Tibial nerve (tissue), 4 donors: ENCODE results near the gene KAZN. TPM values are rescaled to one million over a fixed set of nuclear protein-coding genes. Genes with fewer than 3 reads are reported as not detected.

Experiments used
- DNase-seq, 2 donors: peaks; one replicate each; pipeline ENCODE4 v3.0.0-alpha.2; 2019; ENCODE audit warnings: low spot score in 2 of 2
- H3K27ac ChIP-seq, 4 donors: fragments of 200-600 bp; sonication (generic) in 3 of 4; one replicate each; pipeline ENCODE4 v1.5.1; 2017 to 2019; ENCODE audit warnings: mild to moderate bottlenecking in 1 of 4
- H3K27me3 ChIP-seq, 2 donors: fragments of 200-600 bp; sonication (generic) in 1 of 2; one replicate each; pipeline versions ENCODE4 v1.5.1 to v1.6.0; 2017 to 2019
- H3K36me3 ChIP-seq, 3 donors: fragments of 200-600 bp; sonication (generic); one replicate each; pipeline ENCODE4 v1.5.1; 2018 to 2019
- H3K4me1 ChIP-seq, 4 donors: fragments of 200-600 bp; sonication (generic) in 3 of 4; one replicate each; pipeline ENCODE4 v1.5.1; 2017 to 2019
- H3K4me3 ChIP-seq, 4 donors: fragments of 200-600 bp; sonication (generic) in 3 of 4; one replicate each; pipeline ENCODE4 v1.5.1; 2017 to 2019; ENCODE audit warnings: mild to moderate bottlenecking in 1 of 4, moderate library complexity in 1 of 4
- H3K9me3 ChIP-seq, 4 donors: fragments of 200-600 bp; sonication (generic) in 3 of 4; one replicate each; pipeline ENCODE4 v1.5.1; 2017 to 2019
- CTCF ChIP-seq, 5 experiments: fragments of 200-600 bp in 3 of 5; fragments of 450-650 bp in 2 of 5; sonication (generic) in 3 of 5; IDR thresholded peaks; one replicate each; pipeline ENCODE4 v1.5.1; 2016 to 2019; ENCODE audit warnings: antibody characterized with exemption in 5 of 5, mild to moderate bottlenecking in 3 of 5, moderate library complexity in 2 of 5
- EP300 ChIP-seq, 2 donors: sonication (generic); formaldehyde crosslinking; IDR thresholded peaks; one replicate each; pipeline ENCODE4 v1.6.1; 2017; ENCODE audit warnings: antibody characterized with exemption in 2 of 2, mild to moderate bottlenecking in 1 of 2
- POLR2A ChIP-seq, 2 donors: fragments of 450-650 bp; IDR thresholded peaks; one replicate each; pipeline ENCODE4 v1.6.1; 2017; ENCODE audit warnings: antibody characterized with exemption in 2 of 2, mild to moderate bottlenecking in 2 of 2, moderate library complexity in 2 of 2
- WGBS, 2 donors: methylation state at CpG; one replicate each; pipeline ENCODE4 v1.1.5; 2018; 5-methylcytosine and 5-hydroxymethylcytosine counted together
- total RNA-seq, 4 donors: library from RNA; depleted of rRNA; stranded (reverse); fragments of >200 nt; gene quantifications; one replicate each; pipeline ENCODE4 v1.1.0, GENCODE V29; 2016

Gene KAZN
- total RNA-seq, 4 donors from 2014 or later: 16.0 to 29.2 (median 22.2) TPM

DNA sequence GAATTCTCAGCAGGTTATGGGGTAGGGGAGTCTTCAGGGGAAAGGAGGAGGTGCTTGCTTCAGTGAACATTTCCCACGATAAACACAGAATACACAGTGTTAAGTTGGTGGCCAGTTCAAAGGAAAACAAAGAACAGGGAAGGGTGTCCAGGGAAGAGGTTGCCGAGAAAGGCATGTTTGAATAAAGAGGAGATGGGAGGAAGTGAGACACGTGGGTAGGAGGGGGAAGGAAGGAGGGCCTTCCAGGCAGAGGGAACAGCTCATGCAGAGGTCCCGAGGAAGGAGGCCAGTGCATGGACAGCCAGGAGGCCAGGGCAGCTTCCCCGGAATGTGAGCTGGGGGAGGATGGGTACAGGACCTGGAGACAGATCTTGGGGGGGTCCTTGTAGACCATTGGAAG, 424.7 kb downstream of the KAZN start:
- H3K27me3 ChIP-seq: no peaks in the 10 kb centered on the region
- TF ChIP-seq CTCF (IDR thresholded peaks at IDR 0.05): no peak
- TF ChIP-seq EP300 (IDR thresholded peaks at IDR 0.05): no peak
- TF ChIP-seq POLR2A (IDR thresholded peaks at IDR 0.05): no peak
- no peak overlapping the region for H3K4me3 ChIP-seq
- DNase-seq: no peak
- no peaks in the 10 kb centered on the region for H3K4me1 ChIP-seq
- no peak overlapping the region for H3K27ac ChIP-seq
- peaks cover 0 to 5% (median 0%) of the 10 kb centered on the region in 4 donors for H3K9me3 ChIP-seq
- 53 to 57% methylated on average over 5 of the region's 5 CpGs for WGBS, 2 donors
- no peaks in the 10 kb centered on the region for H3K36me3 ChIP-seq

DNA sequence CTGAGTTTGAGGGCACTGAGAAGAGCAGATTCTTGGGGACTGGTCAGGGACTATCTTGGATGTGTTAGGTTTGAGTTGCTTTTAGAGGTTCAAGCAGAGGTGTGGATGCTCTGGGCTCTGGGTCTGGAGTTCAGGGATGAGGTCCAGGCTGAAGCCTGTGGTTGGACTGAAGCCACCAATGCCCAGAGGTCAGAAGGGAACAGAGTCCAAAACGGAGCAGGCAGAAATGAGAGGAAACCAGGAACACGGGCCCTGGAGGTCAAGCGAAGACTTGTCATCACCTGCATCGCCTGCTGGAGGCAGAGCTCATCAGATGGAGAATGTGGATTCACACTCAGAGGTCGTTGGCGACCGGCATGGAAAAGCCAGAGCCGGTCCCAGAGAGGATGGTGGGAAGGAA, 425.5 kb downstream of the KAZN start:
- no peak for DNase-seq
- 81 to 84% methylated on average over 8 of the region's 8 CpGs for WGBS, 2 donors
- no peak overlapping the region for H3K27ac ChIP-seq

GRCh38 chr1:15026117-15026489, 427.6 kb downstream of the KAZN start:
- no peak overlapping the region for H3K4me3 ChIP-seq
- H3K9me3 ChIP-seq: peaks cover 0 to 5% (median 0%) of the 10 kb centered on the region in 4 donors
- H3K27me3 ChIP-seq: no peaks in the 10 kb centered on the region
- DNase-seq: no peak
- no peak overlapping the region for H3K27ac ChIP-seq
- H3K36me3 ChIP-seq: no peaks in the 10 kb centered on the region
- WGBS, 2 donors: 55 to 63% methylated on average over 4 of the region's 4 CpGs
- no peak for TF ChIP-seq CTCF (IDR thresholded peaks at IDR 0.05)
- TF ChIP-seq EP300 (IDR thresholded peaks at IDR 0.05): no peak
- no peak for TF ChIP-seq POLR2A (IDR thresholded peaks at IDR 0.05)
- no peaks in the 10 kb centered on the region for H3K4me1 ChIP-seq

More for the DNA sequence above, 425.5 kb downstream of the KAZN start:
- peaks cover 0 to 5% (median 0%) of the 10 kb centered on the region in 4 donors for H3K9me3 ChIP-seq
- no peak overlapping the region for H3K4me3 ChIP-seq
- H3K27me3 ChIP-seq: no peaks in the 10 kb centered on the region
- TF ChIP-seq POLR2A (IDR thresholded peaks at IDR 0.05) (no peak), CTCF (IDR thresholded peaks at IDR 0.05) (no peak)
- no peaks in the 10 kb centered on the region for H3K4me1 ChIP-seq
- no peaks in the 10 kb centered on the region for H3K36me3 ChIP-seq

- Histone ChIP-seq H3K27ac (peak overlapping the region in 2 of 4 donors; percentile 42 to 64), H3K36me3 (no peaks in the 10 kb centered on the region), H3K4me3 (no peak overlapping the region), H3K27me3 (no peaks in the 10 kb centered on the region), H3K4me1 (no peaks in the 10 kb centered on the region), H3K9me3 (peaks cover 0 to 5% (median 0%) of the 10 kb centered on the region in 4 donors)
- peak; percentile 42 to 72 for DNase-seq
- TF ChIP-seq POLR2A (IDR thresholded peaks at IDR 0.05) (no peak), EP300 (IDR thresholded peaks at IDR 0.05) (no peak), CTCF (IDR thresholded peaks at IDR 0.05) (peak; percentile 66 to 82 (median 74))
- 33 to 37% methylated on average over 12 of the region's 12 CpGs for WGBS, 2 donors
These were observed 429.1 kb downstream of the KAZN start for GRCh38 chr1:15027515-15027986.

- DNase-seq: no peak
- H3K4me1 ChIP-seq: no peaks in the 10 kb centered on the region
These were observed 429.6 kb downstream of the KAZN start for GRCh38 chr1:15028102-15028501.

More at GRCh38 chr1:15028102-15028501, 429.6 kb downstream of the KAZN start:
- peaks cover 0 to 5% (median 0%) of the 10 kb centered on the region in 4 donors for H3K9me3 ChIP-seq
- no peak overlapping the region for H3K4me3 ChIP-seq
- 44 to 47% methylated on average over 5 to 6 of the region's 6 CpGs for WGBS, 2 donors
- peak overlapping the region in 1 of 4 donors; percentile 64 for H3K27ac ChIP-seq
- H3K27me3 ChIP-seq: no peaks in the 10 kb centered on the region
- TF ChIP-seq EP300 (IDR thresholded peaks at IDR 0.05): peak in 1 of 2 donors; percentile 28
- TF ChIP-seq CTCF (IDR thresholded peaks at IDR 0.05): no peak
- no peaks in the 10 kb centered on the region for H3K36me3 ChIP-seq
